ENCODE data around the gene ARHGEF25. TPM values are rescaled to one million over a fixed set of nuclear protein-coding genes. Genes with fewer than 3 reads are reported as not detected.
A peak's percentile ranks its signal among the peaks of the same experiment; 100 is the strongest.

The ARHGEF25 gene
- total and polyA plus RNA-seq, 2 donors (not counting 1 experiment from before 2014, with no cell fraction given) = 0.12 TPM; not detected in 1

DNA sequence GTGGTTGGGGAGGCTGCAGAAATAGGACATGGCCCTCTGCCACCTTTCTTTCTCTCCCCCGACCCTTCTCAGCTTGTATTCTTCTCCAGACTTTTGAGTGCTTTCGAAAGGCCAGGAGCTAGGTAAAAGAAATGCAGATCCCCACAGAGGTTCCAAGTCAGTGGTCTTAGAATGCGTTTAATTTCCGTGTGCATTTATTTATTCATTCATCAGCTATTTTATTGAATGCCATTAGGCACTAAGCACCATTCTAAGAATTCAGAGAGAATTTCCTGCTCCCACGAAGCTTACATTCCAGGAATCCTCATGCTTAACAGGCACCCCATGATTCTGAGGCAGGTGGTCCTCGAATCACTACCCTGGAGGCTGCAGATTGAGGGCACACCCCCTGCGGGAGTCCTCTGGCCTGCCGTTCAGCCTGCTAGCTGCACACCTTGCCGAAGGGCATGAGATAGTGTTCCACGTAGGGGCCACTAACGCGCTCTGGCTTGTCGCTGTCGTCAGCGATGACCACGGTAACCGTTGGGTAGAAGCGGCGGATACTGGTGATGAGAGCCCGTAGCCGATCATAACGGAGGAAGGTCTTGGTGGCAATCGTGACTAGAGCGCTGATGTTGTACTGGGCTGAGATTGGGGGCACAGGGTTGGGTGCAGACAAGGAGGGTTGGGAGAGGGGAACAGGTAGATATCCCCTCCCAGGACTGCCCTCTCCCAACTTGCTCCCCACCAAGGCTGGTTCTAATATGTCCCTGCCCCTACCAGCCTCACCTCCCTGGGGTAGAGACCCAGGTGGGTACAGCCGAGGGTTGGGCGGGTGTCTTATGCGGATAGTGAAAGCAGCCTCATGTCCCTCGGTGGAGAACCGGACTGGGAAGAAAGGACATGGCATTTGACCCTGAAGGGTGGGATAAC lies 17.3 kb downstream of the ARHGEF25 start:
- Histone ChIP-seq H2AFZ (ENCODE audit: insufficient read depth, low read depth, low read length, poor library complexity, severe bottlenecking) (no peak overlapping the region), H4K20me1 (ENCODE audit: control insufficient read depth, insufficient read depth, low read length, poor library complexity, severe bottlenecking) (no peaks in the 10 kb centered on the region), H3K4me2 (replicated peaks; ENCODE audit: low read depth, low read length, poor library complexity, severe bottlenecking) (peak overlapping the region; percentile 74), H3K36me3 (replicated peaks in 1 of 2; ENCODE audit: control extremely low read depth in 1 of 2, control insufficient read depth in 1 of 2, extremely low read depth in 1 of 2, insufficient read depth in 2 of 2, low read length in 1 of 2) (no peaks in the 10 kb centered on the region), H3K27me3 (replicated peaks in 1 of 4; ENCODE audit: control extremely low read depth in 1 of 4, control insufficient read depth in 3 of 4, insufficient read depth in 4 of 4, low read length in 3 of 4) (peaks cover 0 to 97% (median 70%) of the 10 kb centered on the region in 4 experiments), H3K4me3 (ENCODE audit: control extremely low read depth in 1 of 5, extremely low read depth in 1 of 5, insufficient read depth in 1 of 5, low read depth in 2 of 5, low read length in 4 of 5) (no peak overlapping the region), H3K27ac (ENCODE audit: low read length in 2 of 2) (no peak overlapping the region), H3K9me3 (ENCODE audit: control extremely low read depth in 1 of 3, control insufficient read depth in 2 of 3, insufficient read depth in 1 of 3, low read length in 2 of 3) (peaks cover 0 to 8% (median 0%) of the 10 kb centered on the region in 3 donors), H3K4me1 (ENCODE audit: control insufficient read depth in 2 of 2, insufficient read depth in 2 of 2, low read length in 2 of 2) (peaks cover 26 to 39% of the 10 kb centered on the region in 2 donors), H3K79me2 (ENCODE audit: control insufficient read depth, insufficient read depth, low read length) (no peaks in the 10 kb centered on the region), H3K9ac (ENCODE audit: low read length) (no peak overlapping the region)
- ATAC-seq (ENCODE audit: low read depth) = no peak
- intact Hi-C loops (cut with micrococcal nuclease) = no loop called here
- H3K27ac Mint-ChIP-seq = no peak overlapping the region
- H3K9me3 Mint-ChIP-seq (ENCODE audit: insufficient read depth) = no peaks in the 10 kb centered on the region
- H3K4me3 Mint-ChIP-seq = peak overlapping the region; percentile 57
- ChIA-PET POLR2A (no interaction called here), CTCF (interaction anchor here (0.8 to 2.3 kb wide), 3 partner anchors 9 to 44 kb away, joined by 3 to 12 read pairs (median 3); no protein-coding TSS in a partner anchor)
- DNase-seq = peak; percentile 12
- H3K4me1 Mint-ChIP-seq = peaks cover 25% of the 10 kb centered on the region
- TF ChIP-seq CTCF (IDR thresholded peaks at IDR 0.05) (no peak), EZH2 (IDR thresholded peaks at IDR 0.05; ENCODE audit: borderline replicate concordance, insufficient read depth, low read depth, low read length, poor library complexity, severe bottlenecking) (no peak)
- WGBS (ENCODE audit: insufficient coverage) = 52% methylated on average over 15 of the region's 29 CpGs
- H3K27me3 Mint-ChIP-seq = peaks cover 80% of the 10 kb centered on the region

Data from B cell (primary cell).